Gastroesophageal sphincter (tissue), 4 donors: Measurements from ENCODE around the gene LOXHD1. TPM values are rescaled to one million over a fixed set of nuclear protein-coding genes. Genes with fewer than 3 reads are reported as not detected.

ENCODE experiments used
- ATAC-seq: fragments of 150-250 bp; one replicate; pipeline ENCODE4 v1.9.1; 2016; ENCODE audit warnings: mild to moderate bottlenecking, moderate library complexity
- H3K27ac ChIP-seq, 4 donors: fragments of 200-600 bp; sonication (generic) in 3 of 4; 1 replicate in 3 of 4; 2 replicates in 1 of 4; pipeline ENCODE4 v1.5.1; 2016 to 2019
- H3K27me3 ChIP-seq: fragments of 200-600 bp; sonication (generic); one replicate; pipeline ENCODE4 v1.5.1; 2019
- H3K36me3 ChIP-seq, 2 donors: fragments of 200-600 bp; sonication (generic); one replicate each; pipeline ENCODE4 v1.5.1; 2019; ENCODE audit warnings: control low read depth in 1 of 2
- H3K4me1 ChIP-seq, 3 donors: fragments of 200-600 bp; sonication (generic); 1 replicate in 2 of 3; 2 replicates in 1 of 3; pipeline ENCODE4 v1.5.1; 2016 to 2019; ENCODE audit warnings: control low read depth in 2 of 3
- H3K4me3 ChIP-seq, 2 donors: fragments of 200-600 bp; sonication (generic); one replicate each; pipeline ENCODE4 v1.5.1; 2019; ENCODE audit warnings: mild to moderate bottlenecking in 1 of 2, moderate library complexity in 1 of 2
- H3K9me3 ChIP-seq, 3 donors: fragments of 200-600 bp; sonication (generic); one replicate each; pipeline ENCODE4 v1.5.1; 2017 to 2019; ENCODE audit warnings: control low read depth in 2 of 3
- EP300 ChIP-seq: sonication (generic); formaldehyde crosslinking; IDR thresholded peaks from one replicate; pipeline ENCODE4 v1.6.1; 2017; ENCODE audit warnings: antibody characterized with exemption, mild to moderate bottlenecking
- POLR2A ChIP-seq, 2 donors: fragments of 450-650 bp; IDR thresholded peaks; one replicate each; pipeline ENCODE4 v1.6.1; 2017; ENCODE audit warnings: antibody characterized with exemption in 2 of 2, mild to moderate bottlenecking in 2 of 2, moderate library complexity in 1 of 2
- POLR2AphosphoS5 ChIP-seq: sonication (generic); formaldehyde crosslinking; IDR thresholded peaks from one replicate; pipeline ENCODE4 v1.6.1; 2017; ENCODE audit warnings: antibody characterized with exemption
- WGBS, 2 donors: methylation state at CpG; one replicate each; pipeline ENCODE4 v1.1.5; 2018; ENCODE audit warnings: low coverage in 1 of 2; 5-methylcytosine and 5-hydroxymethylcytosine counted together
- total RNA-seq, 4 donors: library from RNA; depleted of rRNA; stranded (reverse); fragments of >200 nt; gene quantifications; one replicate each; pipeline ENCODE4 v1.1.0, GENCODE V29; 2016
- TF ChIP-seq, protein P1 (sequence below), 4 experiments: fragments of 200-600 bp in 2 of 4; fragments of 450-650 bp in 2 of 4; sonication (generic) in 1 of 4; IDR thresholded peaks; one replicate each; pipeline ENCODE4 v1.5.1; 2017 to 2019; ENCODE audit warnings: antibody characterized with exemption in 4 of 4, mild to moderate bottlenecking in 2 of 4, moderate library complexity in 2 of 4

LOXHD1 gene
- total RNA-seq, 4 donors from 2014 or later, result 0.15 to 0.27 TPM; not detected in 2

DNA sequence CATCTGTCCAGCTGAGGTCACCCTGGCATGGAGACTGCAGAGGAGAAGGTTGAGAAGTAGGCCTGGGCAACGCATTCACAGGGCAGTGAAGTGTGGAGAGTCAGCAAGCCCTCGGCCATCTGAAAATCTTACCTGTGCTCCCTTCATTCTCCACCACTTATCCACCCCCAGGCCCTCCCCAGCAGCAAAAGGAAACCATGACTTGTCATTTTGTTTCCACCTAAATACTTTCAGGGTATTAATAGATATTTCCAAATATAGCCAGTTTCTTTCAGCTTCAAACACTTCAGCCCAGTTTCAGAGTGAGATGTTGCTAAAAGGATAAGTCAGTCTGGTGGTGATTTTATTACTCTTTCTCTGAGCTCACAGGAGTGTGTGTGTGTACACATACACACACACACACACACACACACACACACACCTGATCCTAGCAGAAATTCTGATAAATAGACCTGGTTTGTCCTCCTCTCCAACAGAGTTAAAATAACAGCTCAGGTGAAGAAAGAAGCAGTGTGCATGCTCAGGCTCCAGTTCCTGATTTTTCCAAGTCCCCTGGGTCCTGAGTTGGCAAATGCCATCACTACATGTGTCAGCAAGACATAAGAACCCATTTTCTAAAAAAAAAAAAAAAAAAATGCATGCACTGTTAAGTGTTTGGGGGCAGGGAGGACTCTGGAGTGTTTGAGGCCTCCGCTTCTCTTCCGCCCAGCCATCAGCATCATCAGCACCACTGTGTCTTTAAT is 82.8 kb downstream of the LOXHD1 start:
- H3K27me3 ChIP-seq, result no peaks in the 10 kb centered on the region
- H3K36me3 ChIP-seq, result no peaks in the 10 kb centered on the region
- H3K9me3 ChIP-seq, result no peaks in the 10 kb centered on the region
- 83 to 89% methylated on average over 2 to 3 of the region's 4 CpGs for WGBS, 2 donors
- no peaks in the 10 kb centered on the region for H3K4me1 ChIP-seq
- no peak for ATAC-seq
- no peak overlapping the region for H3K27ac ChIP-seq
- TF ChIP-seq POLR2A (IDR thresholded peaks at IDR 0.05), result no peak
- TF ChIP-seq POLR2AphosphoS5, result no peak
- TF ChIP-seq, protein P1, sequence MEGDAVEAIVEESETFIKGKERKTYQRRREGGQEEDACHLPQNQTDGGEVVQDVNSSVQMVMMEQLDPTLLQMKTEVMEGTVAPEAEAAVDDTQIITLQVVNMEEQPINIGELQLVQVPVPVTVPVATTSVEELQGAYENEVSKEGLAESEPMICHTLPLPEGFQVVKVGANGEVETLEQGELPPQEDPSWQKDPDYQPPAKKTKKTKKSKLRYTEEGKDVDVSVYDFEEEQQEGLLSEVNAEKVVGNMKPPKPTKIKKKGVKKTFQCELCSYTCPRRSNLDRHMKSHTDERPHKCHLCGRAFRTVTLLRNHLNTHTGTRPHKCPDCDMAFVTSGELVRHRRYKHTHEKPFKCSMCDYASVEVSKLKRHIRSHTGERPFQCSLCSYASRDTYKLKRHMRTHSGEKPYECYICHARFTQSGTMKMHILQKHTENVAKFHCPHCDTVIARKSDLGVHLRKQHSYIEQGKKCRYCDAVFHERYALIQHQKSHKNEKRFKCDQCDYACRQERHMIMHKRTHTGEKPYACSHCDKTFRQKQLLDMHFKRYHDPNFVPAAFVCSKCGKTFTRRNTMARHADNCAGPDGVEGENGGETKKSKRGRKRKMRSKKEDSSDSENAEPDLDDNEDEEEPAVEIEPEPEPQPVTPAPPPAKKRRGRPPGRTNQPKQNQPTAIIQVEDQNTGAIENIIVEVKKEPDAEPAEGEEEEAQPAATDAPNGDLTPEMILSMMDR (IDR thresholded peaks at IDR 0.05), result no peak
- TF ChIP-seq EP300, result no peak
- H3K4me3 ChIP-seq, result no peak overlapping the region

DNA sequence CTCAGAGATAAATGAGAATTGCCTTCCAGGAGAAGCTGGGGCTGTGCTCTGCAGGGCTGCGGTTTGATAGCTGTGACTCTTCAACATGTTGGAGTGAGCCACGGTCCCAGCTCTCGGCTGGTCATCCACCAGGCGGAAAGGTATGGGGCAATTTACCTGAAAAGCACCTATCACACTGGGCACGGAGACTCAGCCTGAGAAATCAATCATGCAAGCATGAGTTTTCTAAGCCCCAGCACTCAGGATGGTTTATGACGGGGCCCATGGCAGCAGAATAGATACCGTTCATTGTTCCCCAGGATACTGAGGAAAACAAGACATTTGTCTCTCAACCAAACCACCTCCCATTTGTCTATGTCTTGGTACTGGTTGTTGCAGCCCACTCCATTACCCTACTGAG is 83.9 kb downstream of the LOXHD1 start:
- no peak for ATAC-seq
- 90% methylated on average over 5 of the region's 7 CpGs; no CpG with 5 or more reads in 1 of the 2 donors for WGBS, 2 donors

DNA sequence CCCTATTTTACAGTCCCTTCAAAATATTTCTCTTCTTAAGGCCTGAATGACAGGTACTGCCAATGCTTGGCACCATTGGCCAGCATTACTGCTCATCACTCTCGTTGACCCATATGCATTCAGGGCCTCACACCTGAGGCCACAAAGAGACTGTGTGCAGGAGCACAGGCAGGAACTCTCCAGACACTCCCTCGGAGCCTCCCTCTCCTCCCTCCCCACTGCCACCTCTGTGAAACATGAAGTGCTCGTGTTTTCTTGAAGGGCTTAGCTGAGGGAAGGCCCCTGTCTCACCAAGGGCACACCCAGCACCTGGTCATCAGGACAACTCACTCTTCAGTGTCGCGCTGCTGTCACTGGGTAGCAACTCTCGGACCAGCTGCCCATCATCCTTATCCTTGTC is 85.3 kb downstream of the LOXHD1 start:
- no peak for ATAC-seq
- Histone ChIP-seq H3K9me3 (no peaks in the 10 kb centered on the region), H3K4me1 (no peaks in the 10 kb centered on the region), H3K27ac (no peak overlapping the region), H3K27me3 (no peaks in the 10 kb centered on the region), H3K4me3 (no peak overlapping the region), H3K36me3 (no peaks in the 10 kb centered on the region)
- WGBS, 2 donors, result 43% methylated on average over 1 of the region's 6 CpGs; no CpG with 5 or more reads in 1 of the 2 donors
- TF ChIP-seq EP300, result no peak
- TF ChIP-seq, protein P1 (IDR thresholded peaks at IDR 0.05), result no peak
- no peak for TF ChIP-seq POLR2A (IDR thresholded peaks at IDR 0.05)
- no peak for TF ChIP-seq POLR2AphosphoS5

More for the DNA sequence above, 83.9 kb downstream of the LOXHD1 start:
- TF ChIP-seq EP300 (no peak), POLR2A (IDR thresholded peaks at IDR 0.05) (no peak), POLR2AphosphoS5 (no peak)
- TF ChIP-seq, protein P1 (IDR thresholded peaks at IDR 0.05), result no peak
- H3K27me3 ChIP-seq, result no peaks in the 10 kb centered on the region
- no peak overlapping the region for H3K27ac ChIP-seq
- no peak overlapping the region for H3K4me3 ChIP-seq
- H3K4me1 ChIP-seq, result no peaks in the 10 kb centered on the region
- H3K36me3 ChIP-seq, result no peaks in the 10 kb centered on the region
- H3K9me3 ChIP-seq, result no peaks in the 10 kb centered on the region

DNA sequence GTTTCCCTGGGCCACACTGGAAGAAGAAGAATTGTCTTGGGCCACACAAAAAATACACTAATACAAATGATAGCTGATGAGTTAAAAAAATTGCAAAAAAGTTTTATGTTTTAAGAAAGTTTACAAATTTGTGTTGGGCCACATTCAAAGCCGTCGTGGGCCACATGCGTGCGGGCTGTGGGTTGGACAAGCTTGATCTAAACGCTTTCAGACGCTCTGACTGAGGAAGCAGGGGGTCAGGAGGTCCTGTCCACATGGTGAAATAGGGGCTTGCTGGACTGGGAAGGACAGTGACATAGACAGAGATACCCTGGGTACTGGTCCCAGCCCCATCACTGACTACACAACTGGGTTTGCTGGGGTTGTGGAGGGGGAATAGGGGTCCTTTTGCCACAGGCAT is 86.4 kb downstream of the LOXHD1 start:
- Histone ChIP-seq H3K27me3 (no peaks in the 10 kb centered on the region), H3K9me3 (no peaks in the 10 kb centered on the region), H3K4me3 (no peak overlapping the region), H3K27ac (no peak overlapping the region), H3K36me3 (no peaks in the 10 kb centered on the region), H3K4me1 (no peaks in the 10 kb centered on the region)
- TF ChIP-seq POLR2A (IDR thresholded peaks at IDR 0.05), result no peak
- TF ChIP-seq, protein P1 (IDR thresholded peaks at IDR 0.05), result no peak
- no peak for TF ChIP-seq EP300
- TF ChIP-seq POLR2AphosphoS5, result no peak
- ATAC-seq, result no peak
- 73 to 76% methylated on average over 6 of the region's 6 CpGs for WGBS, 2 donors

DNA sequence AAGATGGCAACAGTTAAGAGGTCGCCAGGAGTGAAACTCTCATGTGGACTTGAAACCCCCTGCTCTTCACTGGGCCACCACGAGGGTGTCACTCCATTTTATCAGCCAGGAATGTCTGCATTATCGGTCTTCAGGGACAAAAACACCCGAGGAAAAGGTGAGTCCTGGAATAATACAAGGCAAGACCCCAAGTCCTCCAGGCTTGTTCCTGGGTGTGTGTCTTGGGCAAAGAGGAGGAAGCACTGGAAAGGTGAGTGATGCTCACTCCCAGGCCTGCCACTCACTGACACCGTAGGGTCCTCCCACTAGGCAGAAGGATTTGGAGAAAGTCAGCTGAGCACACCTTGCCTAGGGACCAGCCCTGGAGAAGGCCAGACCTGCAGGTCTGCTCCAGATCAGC is 86.9 kb downstream of the LOXHD1 start:
- TF ChIP-seq EP300 (no peak), POLR2AphosphoS5 (no peak)
- WGBS, 2 donors, result 71 to 100% methylated on average over 1 to 4 of the region's 5 CpGs
- H3K27ac ChIP-seq, result no peak overlapping the region
- no peaks in the 10 kb centered on the region for H3K4me1 ChIP-seq
- no peak overlapping the region for H3K4me3 ChIP-seq
- H3K36me3 ChIP-seq, result no peaks in the 10 kb centered on the region
- H3K27me3 ChIP-seq, result no peaks in the 10 kb centered on the region
- H3K9me3 ChIP-seq, result no peaks in the 10 kb centered on the region
- ATAC-seq, result no peak
